Left renal pelvis (tissue), 4 donors: ENCODE results near the gene CEP20. TPM values are rescaled to one million over a fixed set of nuclear protein-coding genes. Genes with fewer than 3 reads are reported as not detected.
"Not testable (repeated sequence)": the region's sequence is repeated elsewhere in the genome, so short reads cannot be mapped to it uniquely, and the experiment has no call there.

Experiments used
- DNase-seq, 4 donors: peaks; one replicate each; pipeline ENCODE4 v3.0.0-alpha.2; 2013; ENCODE audit warnings: low read depth in 4 of 4, low spot score in 3 of 4
- polyA plus RNA-seq, 4 donors: library from polyadenylated mRNA; unstranded; fragments of 120-200 nt; gene quantifications; one replicate each; pipeline ENCODE4 v1.2.1, GENCODE V29; 2013; ENCODE audit not compliant: insufficient read length in 4 of 4

The CEP20 gene
- polyA plus RNA-seq, 4 donors: 32.6 to 50.2 (median 39.4) TPM

GRCh38 chr16:15861996-15862395 is 26.4 kb downstream of the CEP20 start:
- DNase-seq: no peak

- no peak for DNase-seq
These were observed 29.3 kb downstream of the CEP20 start for GRCh38 chr16:15858921-15859668.

- DNase-seq: no peak
These were observed 30.5 kb downstream of the CEP20 start for GRCh38 chr16:15857724-15858560.

GRCh38 chr16:15856901-15857698 is 31.3 kb downstream of the CEP20 start, which contains the start of gene MYH11:
Gene MYH11 (minus strand): TSS chr16:15857028. CDS start chr16:15838252, 18,776 bp downstream.
- no peak for DNase-seq

- DNase-seq: no peak
These were observed 32.2 kb downstream of the CEP20 start for GRCh38 chr16:15856182-15856581.

- DNase-seq: no peak
These were observed 32.7 kb downstream of the CEP20 start for GRCh38 chr16:15855704-15856003.

- DNase-seq: no peak
These were observed 33.3 kb downstream of the CEP20 start for GRCh38 chr16:15854906-15855703.

- no peak for DNase-seq
These were observed 34.3 kb downstream of the CEP20 start for GRCh38 chr16:15854061-15854460.

- DNase-seq: no peak
These were observed 35.4 kb downstream of the CEP20 start for GRCh38 chr16:15853021-15853420.

GRCh38 chr16:15850555-15850954 is 37.8 kb downstream of the CEP20 start:
- not testable (repeated sequence) for DNase-seq

GRCh38 chr16:15849209-15849981 is 39.0 kb downstream of the CEP20 start:
- DNase-seq: no peak

- no peak for DNase-seq
These were observed 40.7 kb downstream of the CEP20 start for GRCh38 chr16:15847611-15848175.

- DNase-seq: no peak
These were observed 41.9 kb downstream of the CEP20 start for GRCh38 chr16:15846510-15846909.

GRCh38 chr16:15843635-15844279 is 44.6 kb downstream of the CEP20 start:
- DNase-seq: no peak

- not testable (repeated sequence) for DNase-seq
These were observed 49.2 kb downstream of the CEP20 start for GRCh38 chr16:15839204-15839603.

- DNase-seq: no peak
These were observed 50.6 kb downstream of the CEP20 start for GRCh38 chr16:15837761-15838160.

- no peak for DNase-seq
These were observed 51.3 kb downstream of the CEP20 start for GRCh38 chr16:15836965-15837611.

- DNase-seq: no peak
These were observed 52.3 kb downstream of the CEP20 start for GRCh38 chr16:15836074-15836473.
